Stimulated activated CD4-positive, alpha-beta T cell treated with anti-CD3 and anti-CD28 coated beads, TNF-alpha, amount 100 ng/mL, for 24 hours (primary cell): ENCODE measurements around the gene MYADM.

Experiments
- DNase-seq, 3 experiments: peaks; one replicate each; pipeline ENCODE4 v3.0.0-alpha.2; 2020; ENCODE audit warnings: low read depth in 3 of 3

MYADM gene

DNA sequence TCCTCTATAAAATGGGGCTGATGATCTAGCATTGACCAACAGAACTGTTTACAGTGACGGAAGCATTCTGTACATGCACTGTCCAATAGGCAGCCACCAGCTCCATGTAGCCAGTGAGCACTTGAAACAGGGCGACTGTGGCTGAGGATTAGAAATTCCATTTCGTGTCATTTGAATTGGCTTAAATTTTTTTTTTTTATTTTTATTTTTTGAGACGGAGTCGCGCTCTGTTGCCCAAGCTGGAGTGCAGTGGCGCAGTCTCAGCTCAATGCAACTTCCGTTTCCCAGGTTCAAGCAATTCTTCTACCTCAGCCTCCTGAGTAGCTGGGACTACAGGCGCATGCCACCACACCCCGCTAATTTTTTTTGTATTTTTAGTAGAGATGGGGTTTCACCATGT, 17.4 kb downstream of the MYADM start:
- DNase-seq: no peak

DNA sequence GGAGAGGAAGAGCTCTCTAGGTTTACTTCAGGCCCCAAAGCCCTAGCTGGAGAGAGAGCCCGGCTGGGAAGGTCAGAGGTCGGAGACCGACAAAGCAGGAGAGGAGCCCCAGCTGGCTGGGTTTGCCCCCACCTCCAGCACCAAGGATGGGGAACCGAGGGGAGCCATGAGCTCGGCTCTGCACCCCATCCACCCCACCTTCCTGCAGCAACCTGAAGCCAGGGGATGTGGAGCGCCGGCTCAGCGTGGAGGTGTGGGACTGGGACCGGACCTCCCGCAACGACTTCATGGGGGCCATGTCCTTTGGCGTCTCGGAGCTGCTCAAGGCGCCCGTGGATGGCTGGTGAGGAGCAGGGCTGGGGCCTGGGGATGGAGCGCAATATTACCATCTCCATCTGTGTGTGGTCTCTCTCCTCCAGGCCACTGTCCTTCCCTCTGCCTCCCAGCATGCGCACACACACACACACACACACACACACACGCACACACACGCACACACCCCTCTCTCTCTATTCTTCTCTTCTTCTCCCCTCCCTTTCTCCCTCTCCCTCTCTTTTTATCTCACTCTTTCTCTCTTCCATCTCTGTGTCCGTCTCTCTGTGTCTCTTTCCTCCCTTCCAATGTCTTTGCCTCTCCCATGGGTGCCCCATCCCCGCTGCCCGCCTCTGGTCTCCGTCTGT, 24.8 kb downstream of the MYADM start:
- DNase-seq: no peak

DNA sequence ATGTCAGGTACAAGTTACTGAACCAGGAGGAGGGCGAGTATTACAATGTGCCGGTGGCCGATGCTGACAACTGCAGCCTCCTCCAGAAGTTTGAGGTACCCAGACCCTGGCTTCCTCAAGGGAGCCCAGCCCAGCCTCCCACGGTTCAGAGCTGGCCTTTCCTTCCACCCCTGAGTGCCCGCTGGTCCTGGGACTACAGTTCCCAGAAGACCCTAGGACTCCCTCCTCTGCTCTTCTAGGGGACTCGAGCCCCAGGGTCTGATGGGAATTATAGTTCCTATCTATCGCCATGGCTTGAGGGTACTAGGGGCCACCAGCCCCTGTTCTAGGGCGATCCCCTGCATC, 25.3 kb downstream of the MYADM start:
- no peak for DNase-seq

DNA sequence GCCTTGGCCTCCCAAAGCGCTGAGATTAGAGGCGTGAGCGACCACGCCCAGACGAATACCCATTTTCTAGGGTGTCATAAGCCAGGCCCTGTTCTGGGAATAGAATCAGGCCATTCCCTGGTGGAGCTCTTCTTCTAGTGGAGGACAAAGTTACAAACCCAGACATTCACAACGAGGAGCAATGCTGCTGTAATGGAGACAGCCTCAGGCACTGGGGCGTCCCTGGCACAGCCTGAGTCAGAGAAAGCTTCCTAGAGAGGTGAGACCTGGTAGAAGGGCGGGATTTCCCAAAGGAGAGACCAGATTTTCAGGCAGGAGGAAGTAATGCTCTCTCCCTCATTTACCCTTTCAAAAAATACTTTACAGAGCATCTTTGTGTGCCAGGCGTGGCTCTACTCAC, 27.0 kb downstream of the MYADM start:
- no peak for DNase-seq

DNA sequence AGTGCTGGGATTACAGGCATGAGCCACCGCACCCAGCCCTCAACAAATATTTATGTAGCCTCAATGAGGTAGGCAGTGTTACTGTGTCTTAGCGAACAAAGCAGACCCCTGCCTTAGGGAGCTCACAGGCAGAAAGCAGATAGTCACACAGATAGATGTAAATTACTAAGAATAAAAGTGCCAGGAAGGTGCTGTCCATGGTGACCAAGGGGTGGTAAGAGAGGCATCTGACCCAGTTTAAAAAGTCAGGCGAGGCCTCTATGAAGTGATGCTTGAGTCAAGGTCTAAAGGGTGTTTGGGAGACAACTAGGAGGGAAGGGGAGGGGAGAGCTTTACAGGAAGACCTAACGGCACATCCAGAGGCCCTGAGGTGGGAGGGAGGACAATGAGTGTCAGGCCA, 29.0 kb downstream of the MYADM start:
- no peak for DNase-seq

DNA sequence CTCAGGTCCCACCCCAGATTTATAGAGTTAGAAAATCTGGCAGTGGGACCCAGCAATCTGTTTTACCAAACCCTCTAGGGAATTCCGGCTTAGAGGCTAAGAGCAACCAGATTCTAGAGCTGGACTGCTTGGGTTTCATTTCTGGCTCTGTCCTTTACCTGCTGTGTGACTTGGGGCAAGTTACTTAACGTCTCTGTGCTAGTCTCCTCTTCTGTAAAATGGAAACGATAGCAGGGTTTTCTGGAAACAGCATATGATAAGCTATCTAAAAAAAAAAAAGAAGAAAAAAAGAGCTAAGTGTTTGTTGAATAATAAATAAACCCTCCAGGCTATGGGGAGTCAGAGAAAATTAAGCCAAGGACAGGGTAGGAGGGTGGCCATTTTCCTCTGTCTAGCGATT, 29.8 kb downstream of the MYADM start:
- DNase-seq: no peak

DNA sequence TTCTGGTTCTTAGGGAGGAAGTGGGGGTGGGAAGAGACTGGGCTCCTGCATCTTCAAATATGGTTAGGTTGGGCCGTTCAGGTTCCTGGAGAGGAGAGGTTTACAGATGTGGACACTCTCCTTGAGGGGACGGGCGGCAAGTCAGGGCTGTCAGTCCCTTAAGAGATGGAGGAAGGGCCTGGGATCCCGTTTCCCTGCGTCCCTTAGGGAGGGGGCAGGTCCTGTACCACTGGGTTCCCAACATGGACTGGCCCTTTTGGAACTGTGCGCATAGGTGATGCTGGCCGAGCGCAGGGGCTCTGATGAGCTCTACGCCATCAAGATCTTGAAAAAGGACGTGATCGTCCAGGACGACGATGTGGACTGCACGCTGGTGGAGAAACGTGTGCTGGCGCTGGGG, 30.5 kb downstream of the MYADM start:
- DNase-seq: no peak

DNA sequence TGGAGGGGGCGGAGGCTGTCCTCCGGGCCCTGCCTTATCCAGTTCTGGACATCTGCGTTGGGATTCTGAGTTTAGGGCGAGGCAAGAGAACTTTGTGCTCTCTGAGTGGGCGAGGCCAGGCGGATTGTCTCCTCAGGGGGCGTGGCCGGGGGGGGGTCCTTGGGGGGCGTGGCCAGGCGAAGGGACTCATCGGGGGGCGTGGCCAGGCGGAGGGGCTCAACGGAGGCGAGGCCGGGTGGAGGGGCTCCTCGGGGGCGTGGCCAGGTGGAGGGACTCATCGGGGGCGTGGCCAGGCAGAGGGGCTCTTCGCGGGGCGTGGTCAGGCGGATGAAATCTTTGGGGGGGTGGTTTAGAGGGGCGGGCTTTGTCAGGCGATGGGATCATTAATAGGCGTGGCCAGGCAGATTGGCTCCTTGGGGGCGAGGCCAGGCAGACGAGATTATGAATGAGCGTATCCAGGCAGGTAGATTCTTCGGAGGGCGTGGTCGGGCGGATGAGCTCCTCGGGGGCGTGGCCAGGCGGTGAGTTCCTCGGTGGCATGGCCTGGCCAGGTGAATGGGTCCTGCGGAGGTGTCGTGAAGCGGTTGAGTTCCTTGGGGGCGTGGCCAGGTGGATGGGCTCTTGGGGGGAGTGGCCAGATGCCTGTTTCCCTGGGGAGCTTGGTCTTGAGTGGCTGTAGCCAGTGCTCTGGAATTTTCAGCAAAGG, 31.1 kb downstream of the MYADM start:
- no peak for DNase-seq

DNA sequence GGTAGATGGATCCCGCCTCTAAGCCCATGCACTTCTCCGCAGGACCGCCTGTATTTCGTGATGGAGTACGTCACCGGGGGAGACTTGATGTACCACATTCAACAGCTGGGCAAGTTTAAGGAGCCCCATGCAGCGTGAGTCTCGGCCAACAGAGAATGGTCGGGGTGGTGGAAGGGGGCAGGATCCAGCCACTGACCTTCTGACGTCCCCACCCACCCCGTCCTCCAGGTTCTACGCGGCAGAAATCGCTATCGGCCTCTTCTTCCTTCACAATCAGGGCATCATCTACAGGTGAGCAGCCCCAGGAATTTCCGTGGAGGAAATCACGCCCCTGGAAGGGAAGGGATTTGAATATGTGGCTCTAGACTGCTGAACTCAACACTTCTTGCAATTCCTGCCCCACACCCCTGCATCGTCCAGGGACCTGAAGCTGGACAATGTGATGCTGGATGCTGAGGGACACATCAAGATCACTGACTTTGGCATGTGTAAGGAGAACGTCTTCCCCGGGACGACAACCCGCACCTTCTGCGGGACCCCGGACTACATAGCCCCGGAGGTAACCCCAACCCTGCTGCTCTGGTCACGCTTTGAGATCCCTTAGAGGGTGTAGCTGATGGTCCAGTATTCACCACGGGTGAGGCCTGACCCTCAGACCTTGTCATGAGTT, 32.6 kb downstream of the MYADM start:
- DNase-seq: no peak

DNA sequence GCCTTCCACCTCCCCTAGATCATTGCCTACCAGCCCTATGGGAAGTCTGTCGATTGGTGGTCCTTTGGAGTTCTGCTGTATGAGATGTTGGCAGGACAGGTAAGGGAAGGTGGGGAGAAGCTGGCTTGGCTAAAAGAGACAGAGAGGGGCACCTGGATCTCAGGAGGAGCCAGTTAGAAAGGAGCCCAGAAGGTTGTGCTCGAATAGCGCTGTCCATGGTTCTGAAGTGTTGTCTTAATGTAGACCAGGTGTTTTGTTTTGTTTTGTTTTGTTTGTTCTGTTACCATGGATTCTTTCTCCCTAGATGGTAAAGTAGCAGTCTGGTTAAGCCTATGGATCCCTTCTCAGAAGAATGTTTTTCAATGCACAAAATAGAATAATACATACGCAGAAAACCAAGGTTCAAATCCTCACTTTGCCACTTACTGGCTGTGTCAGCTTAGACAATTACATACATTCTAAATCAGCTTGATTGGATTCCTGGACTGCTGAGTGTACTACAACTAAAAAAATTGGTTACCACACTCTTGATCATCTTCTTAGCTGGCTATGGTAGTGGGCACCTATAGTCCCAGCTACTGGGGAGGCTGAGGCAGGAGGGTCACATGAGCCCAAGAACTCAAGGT, 35.5 kb downstream of the MYADM start:
- DNase-seq: no peak

DNA sequence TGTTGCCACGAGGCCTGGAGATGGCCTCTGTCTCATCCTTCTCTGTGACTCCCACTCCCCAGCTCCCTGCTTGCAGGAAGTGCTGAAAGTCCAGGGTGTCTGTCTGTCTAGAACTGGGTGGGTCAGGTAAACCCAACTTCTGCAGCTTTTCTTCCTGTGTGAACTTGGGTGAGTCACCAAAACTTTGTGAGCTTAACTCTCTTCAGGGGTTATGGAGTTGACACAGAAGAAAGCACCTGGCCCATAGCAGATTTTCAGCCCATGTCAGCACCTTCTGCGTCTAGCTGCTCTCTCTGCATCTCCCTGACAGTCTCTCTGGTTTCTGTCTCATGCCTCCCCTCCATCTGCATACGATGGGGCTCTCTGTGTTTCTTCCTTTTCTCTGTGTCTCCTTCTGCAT, 37.2 kb downstream of the MYADM start:
- DNase-seq: no peak

DNA sequence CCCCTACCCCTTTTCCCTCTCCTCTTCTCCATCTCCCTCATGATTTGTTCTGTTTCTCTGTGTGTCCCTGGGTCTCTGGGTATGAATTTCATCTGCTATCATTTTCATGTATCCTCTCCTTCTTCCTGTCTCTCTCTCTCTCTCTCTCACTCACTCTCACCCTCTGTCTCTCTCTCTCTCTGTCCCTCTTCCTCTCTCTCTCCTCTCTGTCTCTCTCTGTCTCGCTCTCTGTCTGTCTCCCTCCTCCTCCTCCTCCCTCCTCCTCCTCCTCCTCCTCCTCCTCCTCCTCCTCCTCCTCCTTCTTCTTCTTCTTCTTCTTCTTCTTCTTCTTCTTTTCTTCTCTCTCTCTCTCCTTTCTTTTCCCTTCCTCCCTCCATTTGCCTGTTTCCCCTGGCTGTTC, 38.1 kb downstream of the MYADM start:
- no peak for DNase-seq

DNA sequence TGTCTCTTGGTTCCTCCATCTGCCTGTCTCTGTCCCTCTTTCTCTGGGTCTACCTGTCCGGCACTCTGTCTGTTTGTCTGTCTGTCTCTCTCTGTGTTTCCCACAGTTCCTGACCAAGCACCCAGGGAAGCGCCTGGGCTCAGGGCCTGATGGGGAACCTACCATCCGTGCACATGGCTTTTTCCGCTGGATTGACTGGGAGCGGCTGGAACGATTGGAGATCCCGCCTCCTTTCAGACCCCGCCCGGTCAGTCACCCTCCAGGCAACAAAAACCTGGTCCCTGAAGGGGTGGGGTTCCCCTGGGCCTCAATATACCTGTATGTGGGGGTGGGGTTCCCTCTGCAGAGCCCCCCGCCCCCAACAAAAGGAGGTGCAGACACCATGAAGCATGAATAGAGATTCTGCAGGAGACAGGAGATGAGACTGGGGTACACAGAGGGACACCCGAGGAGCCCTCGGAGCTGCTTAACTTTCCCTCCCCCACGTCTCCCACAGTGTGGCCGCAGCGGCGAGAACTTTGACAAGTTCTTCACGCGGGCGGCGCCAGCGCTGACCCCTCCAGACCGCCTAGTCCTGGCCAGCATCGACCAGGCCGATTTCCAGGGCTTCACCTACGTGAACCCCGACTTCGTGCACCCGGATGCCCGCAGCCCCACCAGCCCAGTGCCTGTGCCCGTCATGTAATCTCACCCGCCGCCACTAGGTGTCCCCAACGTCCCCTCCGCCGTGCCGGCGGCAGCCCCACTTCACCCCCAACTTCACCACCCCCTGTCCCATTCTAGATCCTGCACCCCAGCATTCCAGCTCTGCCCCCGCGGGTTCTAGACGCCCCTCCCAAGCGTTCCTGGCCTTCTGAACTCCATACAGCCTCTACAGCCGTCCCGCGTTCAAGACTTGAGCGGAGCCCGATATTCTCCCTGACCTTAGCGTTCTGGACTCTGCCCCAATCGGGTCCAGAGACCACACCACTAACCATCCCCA, 38.8 kb downstream of the MYADM start:
- DNase-seq: peak; percentile 38 to 63 (median 44)

DNA sequence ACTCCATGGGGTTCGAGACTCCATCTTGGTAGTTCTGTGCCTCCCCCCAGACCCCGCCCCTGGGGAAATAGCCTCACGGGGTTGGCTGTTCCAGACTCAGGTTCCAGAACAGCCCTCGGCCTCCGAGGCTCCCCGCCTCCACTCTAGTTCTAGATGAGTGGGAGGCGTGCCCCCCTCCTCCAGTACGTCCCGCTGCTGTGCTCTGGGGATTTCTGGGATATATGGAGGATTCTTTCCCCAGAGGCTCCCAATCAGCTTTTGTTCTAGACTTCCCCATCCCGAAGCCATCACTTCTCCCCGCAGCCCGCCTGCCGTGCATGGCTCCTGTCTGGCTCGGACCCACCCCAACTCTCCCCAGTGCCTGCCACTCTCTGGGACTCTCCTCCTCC, 39.5 kb downstream of the MYADM start:
- DNase-seq: no peak

DNA sequence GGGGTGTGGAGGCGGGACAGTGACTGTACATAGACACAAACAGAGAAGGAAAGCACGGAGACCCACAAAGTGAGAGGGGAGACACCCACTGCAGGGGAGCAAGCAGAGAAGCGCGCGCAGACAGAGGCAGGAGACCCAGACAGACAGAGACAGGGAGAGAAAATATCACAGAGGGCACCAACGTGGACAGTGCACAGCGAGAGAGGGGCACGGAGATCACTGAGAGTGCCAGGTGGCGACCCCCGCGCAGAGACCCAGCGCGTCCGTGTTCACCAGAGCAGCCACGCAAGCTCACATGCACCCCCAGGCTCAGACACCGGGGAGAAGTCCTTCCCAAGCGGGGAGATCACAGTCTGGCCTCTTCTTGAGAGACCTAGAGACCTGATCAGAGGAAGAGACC, 40.0 kb downstream of the MYADM start:
- DNase-seq: no peak

DNA sequence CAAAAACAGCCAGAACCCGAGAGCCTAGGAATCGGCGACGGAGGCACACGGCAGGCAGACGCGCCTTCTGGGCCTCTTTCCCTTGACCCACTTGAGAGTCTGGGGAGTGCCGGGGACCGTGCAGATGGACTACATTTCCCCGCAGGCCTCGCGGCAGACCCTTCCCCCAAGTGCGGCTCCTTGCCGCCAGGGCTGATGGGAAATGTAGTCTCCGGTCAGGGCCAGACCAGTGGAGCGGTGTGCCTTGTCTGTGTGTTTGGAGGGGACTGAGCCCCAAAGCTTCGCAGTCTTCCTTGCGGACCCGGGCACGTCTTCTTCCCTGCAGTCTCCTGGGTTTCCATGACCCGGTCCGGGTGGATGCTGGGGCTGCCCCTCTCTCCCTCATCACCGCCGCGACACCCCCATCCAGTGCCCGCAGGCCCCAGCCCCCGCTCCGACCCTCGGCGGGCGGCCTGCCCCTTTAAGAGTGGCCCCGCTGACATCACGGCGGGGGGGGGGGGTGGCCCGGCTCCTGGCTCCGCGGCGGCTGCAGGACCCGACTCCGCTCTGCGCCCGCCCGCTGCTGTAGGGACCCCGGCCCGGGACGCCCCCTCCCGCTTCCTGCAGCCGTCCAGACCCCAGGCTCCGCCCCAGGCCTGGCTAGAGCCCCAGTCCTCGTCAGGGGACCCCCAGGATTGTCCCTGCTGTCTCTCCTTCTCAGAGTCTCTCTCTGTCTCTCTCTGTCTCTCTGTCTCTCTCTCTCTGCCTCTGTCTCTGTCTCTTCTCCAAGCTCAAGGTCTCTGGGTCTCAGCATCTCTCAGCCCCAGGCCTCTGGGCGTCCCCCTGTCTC, 40.6 kb downstream of the MYADM start:
- peak; percentile 22 to 59 (median 35) for DNase-seq

DNA sequence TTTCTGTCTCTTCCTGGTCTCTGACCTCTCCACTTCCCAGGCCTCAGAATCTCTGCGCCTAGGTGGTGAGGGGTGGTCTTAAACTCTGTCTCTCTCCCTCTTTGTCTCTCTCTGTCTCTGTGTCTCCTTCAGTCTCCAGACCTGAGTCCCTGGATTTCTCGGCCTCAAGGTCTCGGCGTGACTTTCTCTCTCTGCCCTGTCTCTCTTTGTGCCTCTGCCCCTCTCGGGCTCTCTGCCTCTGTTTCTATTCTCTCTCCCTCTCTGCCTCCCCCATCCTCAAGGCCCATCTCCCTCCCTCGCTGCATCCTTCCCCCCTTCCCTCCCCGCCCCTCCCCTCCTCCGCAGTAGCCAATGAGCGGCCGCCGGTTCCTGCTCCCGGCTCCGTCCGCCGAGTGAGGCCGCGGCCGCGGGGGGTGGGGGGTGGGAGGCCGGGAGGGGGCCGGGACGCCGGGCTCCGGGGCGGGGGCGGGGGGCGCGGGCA, 41.3 kb downstream of the MYADM start, which contains the start of gene CACNG7:
TSS of gene CACNG7 (plus strand) at position 344 of the 481 bp plus-strand sequence. CDS start 3,554 bp downstream, outside the sequence.
- DNase-seq: no peak

DNA sequence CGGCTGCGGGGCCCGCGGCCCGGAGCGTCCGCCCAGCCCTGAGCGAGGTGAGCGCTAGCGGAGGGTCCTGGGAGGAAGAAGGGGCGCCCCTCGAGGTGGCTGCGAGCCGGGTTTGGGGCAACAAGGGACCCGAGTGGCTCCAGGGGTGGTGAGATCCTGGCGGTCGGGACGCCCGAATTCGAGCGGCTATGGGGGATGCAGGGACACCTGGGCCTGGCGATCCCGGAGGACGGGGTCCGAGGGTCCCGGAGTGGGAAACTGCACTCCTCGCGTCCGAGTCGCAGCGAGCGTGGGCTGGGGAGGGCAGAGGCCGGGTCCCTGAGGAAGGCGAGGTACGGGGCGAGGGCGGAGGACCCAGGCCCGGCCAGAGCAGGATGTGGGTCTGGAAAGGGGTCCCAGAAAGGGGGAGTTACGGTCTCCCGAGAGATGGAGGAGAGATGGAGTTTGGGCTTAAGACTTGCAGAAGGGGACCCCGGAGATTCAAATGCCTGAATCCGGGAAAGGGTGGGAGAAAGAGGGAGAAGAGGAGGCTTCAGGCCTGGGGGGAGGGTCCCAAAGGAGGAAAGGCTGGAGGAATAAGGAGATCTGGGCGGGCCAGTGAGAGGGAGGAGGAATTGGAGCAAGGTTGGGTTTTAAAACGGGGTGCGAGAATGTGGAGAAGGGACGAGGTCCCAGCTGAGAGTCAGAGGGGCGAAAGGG, 41.9 kb downstream of the MYADM start:
- DNase-seq: no peak

DNA sequence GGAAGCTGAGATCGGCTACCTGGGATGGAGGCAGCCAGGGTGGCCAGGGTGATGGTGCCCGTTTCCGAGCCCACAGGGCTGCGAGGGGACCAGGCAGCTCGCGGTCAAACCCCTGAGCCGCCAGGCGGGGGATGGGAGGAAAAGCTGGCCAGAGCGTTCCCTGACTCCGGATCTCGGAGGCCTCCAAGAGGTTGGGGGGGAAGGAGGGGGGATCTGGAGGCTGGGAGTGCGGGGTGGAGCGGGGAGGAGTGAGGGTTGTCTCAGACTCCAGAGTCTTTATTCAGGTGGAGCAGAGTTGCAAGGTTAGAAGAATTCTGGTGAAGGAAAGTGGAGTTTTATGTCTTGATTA, 42.5 kb downstream of the MYADM start:
- no peak for DNase-seq

DNA sequence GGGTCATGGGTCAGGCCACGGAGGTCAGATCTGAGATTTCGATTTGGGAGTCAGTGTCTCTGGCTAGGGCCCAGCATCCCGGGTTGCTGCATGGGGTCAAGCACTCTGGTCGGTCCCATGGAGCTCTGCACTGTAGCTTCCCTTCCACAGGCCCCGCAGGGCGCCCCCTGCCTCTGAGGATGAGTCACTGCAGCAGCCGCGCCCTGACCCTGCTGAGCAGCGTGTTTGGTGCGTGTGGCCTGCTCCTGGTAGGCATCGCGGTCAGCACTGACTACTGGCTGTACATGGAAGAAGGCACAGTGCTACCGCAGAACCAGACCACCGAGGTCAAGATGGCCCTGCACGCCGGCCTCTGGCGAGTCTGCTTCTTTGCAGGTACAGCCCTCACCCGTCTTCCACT, 45.0 kb downstream of the MYADM start:
- DNase-seq: peak in 1 of 3 experiments; percentile 18
